Stimulated activated CD8-positive, alpha-beta memory T cell treated with anti-CD3 and anti-CD28 coated beads, Interleukin-7, amount 100 ng/mL, for 1 hour (primary cell): ENCODE results near the gene MCC.

Experiments
- DNase-seq, 2 donors: peaks; one replicate each; pipeline ENCODE4 v3.0.0-alpha.2; 2020; ENCODE audit warnings: low read depth in 2 of 2

MCC gene

DNA sequence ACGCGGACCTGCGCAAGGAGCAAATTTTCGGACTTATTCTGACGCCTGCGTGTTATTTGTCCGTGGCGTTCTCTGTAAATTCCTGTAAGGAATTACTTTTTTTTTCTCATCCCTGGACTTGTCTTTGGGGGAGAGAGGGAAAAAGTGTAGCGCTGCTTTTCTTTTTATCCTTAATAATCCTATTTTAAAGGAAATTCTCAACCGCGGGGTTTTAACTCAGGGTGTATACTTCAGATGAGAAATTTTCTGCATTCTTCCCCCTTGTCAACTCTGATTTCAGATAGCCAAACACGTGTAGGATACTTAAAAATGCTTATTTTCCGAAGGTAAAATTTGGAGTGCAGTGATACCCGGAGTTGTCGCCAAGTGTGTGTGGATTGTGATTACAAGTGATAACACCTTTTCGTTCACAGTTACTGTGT is 510.8 kb downstream of the MCC start:
- DNase-seq, result no peak

DNA sequence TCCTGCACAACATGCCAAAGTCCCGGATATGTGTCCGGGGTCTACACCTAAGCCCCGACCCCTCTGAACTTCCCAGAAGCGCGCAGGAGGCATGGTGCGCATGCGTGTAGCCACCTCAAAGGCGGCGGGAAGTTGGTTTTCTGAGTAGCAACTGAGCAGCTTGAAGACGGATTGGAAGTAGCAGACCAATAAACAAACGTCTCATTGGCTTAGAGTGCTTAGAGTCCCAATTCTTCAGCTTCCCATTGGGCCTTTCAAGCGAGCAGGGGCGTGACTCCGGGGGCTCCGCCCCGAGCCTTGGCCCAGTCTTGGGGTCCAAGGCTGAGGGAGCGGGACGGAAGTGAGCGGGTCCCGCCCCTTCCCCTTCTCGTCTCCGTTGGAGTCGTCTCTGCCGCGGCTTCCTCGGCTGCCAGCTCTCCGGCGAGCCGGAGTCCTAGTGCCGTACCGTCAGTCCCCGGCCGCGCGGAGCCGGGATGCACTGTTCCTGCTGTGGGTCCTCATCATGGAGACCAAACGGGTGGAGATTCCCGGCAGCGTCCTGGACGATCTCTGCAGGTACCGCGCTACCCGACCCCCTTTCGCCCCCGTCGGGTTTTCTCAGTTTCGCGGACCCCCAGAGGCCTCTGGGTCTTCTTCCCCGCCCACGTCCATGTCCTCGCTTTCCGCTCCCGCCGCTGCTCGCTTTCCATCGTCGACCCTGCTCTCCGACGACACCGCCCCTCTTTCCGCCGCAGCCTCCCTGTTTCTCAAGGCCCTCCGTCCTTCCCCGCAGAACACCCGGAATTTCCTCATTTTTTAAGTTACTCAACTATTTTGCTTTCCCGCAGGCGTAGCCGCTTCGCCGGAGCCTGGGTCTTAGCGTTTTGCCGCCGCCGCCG is 511.6 kb downstream of the MCC start, which contains the start of gene DCP2:
Gene DCP2, plus strand, starts transcription at position 367 of the 878 bp plus-strand sequence. Its CDS starts 136 bp downstream, at position 503.
- DNase-seq, result peak; percentile 86 to 88

GRCh38 chr5:112975721-112976431 is 512.4 kb downstream of the MCC start:
- no peak for DNase-seq

DNA sequence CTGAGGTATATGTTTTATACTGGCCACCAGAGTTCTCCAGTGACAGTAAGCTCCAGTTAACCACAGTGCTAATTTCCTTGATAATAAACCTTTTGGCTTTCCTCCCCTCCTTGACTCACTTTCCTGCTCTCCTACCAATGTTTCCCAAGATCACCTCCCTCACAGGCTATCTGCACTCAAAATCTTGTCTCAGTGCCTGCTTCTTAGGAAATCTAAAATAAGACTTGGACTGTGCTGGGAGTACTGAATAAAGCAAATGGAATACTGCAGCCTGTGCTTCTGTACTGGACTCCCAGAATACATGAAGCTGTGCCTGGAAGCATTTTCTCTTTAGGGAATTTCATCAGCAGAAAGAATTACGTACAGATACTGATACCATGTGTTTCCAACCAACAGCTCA is 513.4 kb downstream of the MCC start:
- no peak for DNase-seq

DNA sequence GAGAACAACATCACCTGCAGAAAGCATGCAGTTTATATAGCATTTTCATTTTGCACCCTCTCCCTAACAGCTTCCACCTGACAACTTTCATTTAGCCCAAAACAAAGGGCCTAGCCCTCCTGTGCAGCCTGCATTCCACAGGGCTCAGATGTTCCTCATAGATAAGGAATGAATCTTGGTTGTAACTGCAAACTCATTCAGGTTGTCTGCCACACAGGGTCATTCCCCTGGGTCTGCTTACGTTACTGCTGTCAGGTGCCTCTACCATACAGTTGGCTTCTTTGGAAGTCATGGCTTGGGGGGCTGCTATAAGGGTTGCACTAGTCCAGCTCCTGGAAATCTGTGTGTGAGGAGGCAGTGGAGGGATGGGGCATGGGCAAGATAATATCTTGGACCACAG is 514.3 kb downstream of the MCC start:
- DNase-seq, result no peak

DNA sequence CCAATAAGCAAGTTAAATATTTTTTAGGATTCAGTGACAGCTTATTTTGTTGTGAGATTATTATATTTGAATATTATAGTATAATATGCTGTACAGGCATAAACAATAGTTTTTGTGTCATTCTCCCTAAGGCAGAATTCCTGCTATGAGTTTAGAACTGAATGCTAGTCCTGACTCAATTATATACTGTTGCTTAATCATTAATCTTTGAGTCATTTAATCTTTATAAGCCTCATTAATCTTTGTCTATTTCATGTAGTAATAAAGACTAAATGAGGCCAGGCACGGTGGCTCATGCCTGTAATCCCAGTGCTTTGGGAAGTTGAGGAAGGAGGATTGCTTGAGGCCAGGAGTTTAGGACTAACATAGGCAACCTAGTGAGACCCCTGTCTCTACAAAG is 515.2 kb downstream of the MCC start:
- no peak for DNase-seq
